Caco-2 (cell line): ENCODE results near the gene CD276. TPM values are rescaled to one million over a fixed set of nuclear protein-coding genes. Genes with fewer than 3 reads are reported as not detected.
A peak's percentile ranks its signal among the peaks of the same experiment; 100 is the strongest.

Experiments
- BruUV-seq: library from RNA; stranded (reverse); fragments of 400-500 nt; replicated peaks from 2 replicates; lab custom pipeline; 2021; lab: Mats Ljungman, UMichigan
- CTCF ChIA-PET: fragments of 300-600 bp; sonication (Branson Sonifier 250); formaldehyde crosslinking; loops from one replicate; lab custom pipeline; 2022; ENCODE audit warnings: antibody characterized with exemption; lab: Charles Lee
- POLR2A ChIA-PET: fragments of 300-600 bp; sonication (Branson Sonifier 250); formaldehyde crosslinking; loops from one replicate; lab custom pipeline; 2022; ENCODE audit warnings: antibody characterized with exemption; lab: Charles Lee
- DNase-seq, 2 experiments: peaks; one replicate each; pipeline versions ENCODE4 v3.0.0 to v3.0.0-alpha.2; 2020 to 2022
- H3K27me3 ChIP-seq: replicated peaks from 2 replicates; pipeline ENCODE4 v1.6.0; 2011; ENCODE audit warnings: low read length; ENCODE audit not compliant: control insufficient read depth, insufficient read depth
- H3K36me3 ChIP-seq: 2 replicates; pipeline ENCODE4 v1.5.1; 2011; ENCODE audit warnings: low read length; ENCODE audit not compliant: control insufficient read depth, insufficient read depth
- H3K4me1 ChIP-seq: fragments of 250-450 bp; sonication (Bioruptor Pico); 2 replicates; pipeline ENCODE4 v1.5.1; 2020; ENCODE audit warnings: mild to moderate bottlenecking
- H3K4me3 ChIP-seq: 2 replicates; pipeline ENCODE4 v1.5.1; 2011; ENCODE audit warnings: low read depth, mild to moderate bottlenecking, control low read depth, low read length
- H3K9me3 ChIP-seq: fragments of 250-450 bp; sonication (Bioruptor Pico); 2 replicates; pipeline ENCODE4 v1.5.1; 2020; ENCODE audit warnings: mild to moderate bottlenecking, moderate library complexity
- H3K27ac Mint-ChIP-seq: one replicate; pipeline ENCODE4 v1.8.0; 2022; ENCODE audit warnings: mixed read lengths; ENCODE audit not compliant: unreplicated experiment
- H3K27me3 Mint-ChIP-seq: one replicate; pipeline ENCODE4 v1.8.0; 2022; ENCODE audit warnings: mixed read lengths; ENCODE audit not compliant: insufficient read depth, unreplicated experiment
- H3K36me3 Mint-ChIP-seq: one replicate; pipeline ENCODE4 v1.8.0; 2022; ENCODE audit warnings: mild to moderate bottlenecking, mixed read lengths; ENCODE audit not compliant: insufficient read depth, unreplicated experiment
- H3K4me1 Mint-ChIP-seq: one replicate; pipeline ENCODE4 v1.8.0; 2022; ENCODE audit warnings: low read depth, mixed read lengths; ENCODE audit not compliant: unreplicated experiment
- H3K4me3 Mint-ChIP-seq: one replicate; pipeline ENCODE4 v1.8.0; 2022; ENCODE audit warnings: mild to moderate bottlenecking, moderate library complexity, mixed read lengths; ENCODE audit not compliant: unreplicated experiment
- H3K9me3 Mint-ChIP-seq: one replicate; pipeline ENCODE4 v1.8.0; 2022; ENCODE audit warnings: mixed read lengths; ENCODE audit not compliant: unreplicated experiment
- intact Hi-C: fragments of 100-400 bp; cut with micrococcal nuclease; formaldehyde crosslinking; loops from one replicate; pipeline ENCODE4 v1.10.0; 2022; ENCODE audit not compliant: unreplicated experiment
- total RNA-seq: library from RNA; stranded (reverse); gene quantifications from 2 replicates; pipeline ENCODE4 v1.2.3, GENCODE V29; 2022
- TF ChIP-seq, protein P1 (sequence below), 2 experiments: fragments of 200-600 bp in 1 of 2; IDR thresholded peaks; 1 replicate in 1 of 2; 2 replicates in 1 of 2; pipeline versions ENCODE4 v1.5.1 to v1.8.0; 2011 to 2022; ENCODE audit warnings: antibody characterized with exemption in 1 of 2, control low read depth in 1 of 2, inconsistent platforms in 1 of 2, low read depth in 1 of 2, low read length in 1 of 2, mild to moderate bottlenecking in 1 of 2, moderate library complexity in 1 of 2; ENCODE audit not compliant: insufficient read depth in 1 of 2, severe bottlenecking in 1 of 2, unreplicated experiment in 1 of 2

CD276 gene
- total RNA-seq, 1 experiment from 2014 or later = 74.2 TPM

DNA sequence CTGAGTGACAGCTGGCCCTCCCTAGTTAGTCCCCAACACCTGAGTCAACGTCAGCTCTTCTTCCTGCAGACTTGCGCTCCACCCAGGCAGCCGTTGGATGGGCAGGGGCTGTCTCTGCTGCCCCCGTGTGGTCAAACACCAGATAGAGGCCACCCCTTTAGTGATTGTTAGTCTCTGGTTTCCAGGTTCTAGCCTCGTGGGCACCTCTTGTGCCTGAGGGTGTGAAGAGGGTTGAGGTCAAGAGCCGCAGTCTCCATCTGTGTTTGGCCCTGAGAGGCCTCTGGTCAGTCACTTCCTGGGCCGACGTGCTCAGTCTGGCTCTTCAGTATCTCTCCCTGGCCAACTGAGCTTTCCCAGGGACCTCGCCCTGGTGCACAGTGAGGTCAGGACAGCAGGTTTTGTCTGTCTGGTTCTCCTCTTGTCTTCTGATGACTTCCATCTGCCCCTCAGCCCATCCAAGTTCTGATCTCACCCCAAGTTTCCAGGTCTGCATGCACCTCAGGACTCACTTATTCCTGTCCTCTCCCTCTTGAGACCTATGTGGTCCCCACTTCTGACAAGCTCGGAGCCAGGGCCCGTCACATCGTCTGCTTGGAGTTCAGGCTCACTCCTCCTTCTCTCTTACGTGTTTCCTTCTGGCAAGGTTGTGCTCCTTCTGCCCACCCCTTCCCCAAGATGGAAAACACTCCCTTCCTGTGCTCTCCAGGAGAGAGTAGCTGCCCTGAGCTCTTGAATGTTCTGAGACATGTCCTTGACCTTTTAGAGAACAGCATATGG is 20.9 kb downstream of the CD276 start:
- Histone ChIP-seq H3K4me1 (no peaks in the 10 kb centered on the region), H3K9me3 (no peaks in the 10 kb centered on the region), H3K4me3 (no peak overlapping the region), H3K27me3 (no peaks in the 10 kb centered on the region), H3K36me3 (no peaks in the 10 kb centered on the region; the same call in none of the 2 replicates)
- ChIA-PET CTCF (interaction anchor here (0.6 to 2.4 kb wide), 24 partner anchors 9 to 1310 kb away, joined by 3 to 20 read pairs (median 4); partner anchors contain the start of genes INSYN1 and NPTN), POLR2A (no interaction called here)
- intact Hi-C loops = loop anchor here (1.0 to 2.0 kb wide), 2 partner anchors 28 to 398 kb away; no protein-coding TSS in a partner anchor
- no TSS peak for BruUV-seq
- no peak overlapping the region for H3K4me3 Mint-ChIP-seq
- no peak overlapping the region for H3K27ac Mint-ChIP-seq
- TF ChIP-seq, protein P1, sequence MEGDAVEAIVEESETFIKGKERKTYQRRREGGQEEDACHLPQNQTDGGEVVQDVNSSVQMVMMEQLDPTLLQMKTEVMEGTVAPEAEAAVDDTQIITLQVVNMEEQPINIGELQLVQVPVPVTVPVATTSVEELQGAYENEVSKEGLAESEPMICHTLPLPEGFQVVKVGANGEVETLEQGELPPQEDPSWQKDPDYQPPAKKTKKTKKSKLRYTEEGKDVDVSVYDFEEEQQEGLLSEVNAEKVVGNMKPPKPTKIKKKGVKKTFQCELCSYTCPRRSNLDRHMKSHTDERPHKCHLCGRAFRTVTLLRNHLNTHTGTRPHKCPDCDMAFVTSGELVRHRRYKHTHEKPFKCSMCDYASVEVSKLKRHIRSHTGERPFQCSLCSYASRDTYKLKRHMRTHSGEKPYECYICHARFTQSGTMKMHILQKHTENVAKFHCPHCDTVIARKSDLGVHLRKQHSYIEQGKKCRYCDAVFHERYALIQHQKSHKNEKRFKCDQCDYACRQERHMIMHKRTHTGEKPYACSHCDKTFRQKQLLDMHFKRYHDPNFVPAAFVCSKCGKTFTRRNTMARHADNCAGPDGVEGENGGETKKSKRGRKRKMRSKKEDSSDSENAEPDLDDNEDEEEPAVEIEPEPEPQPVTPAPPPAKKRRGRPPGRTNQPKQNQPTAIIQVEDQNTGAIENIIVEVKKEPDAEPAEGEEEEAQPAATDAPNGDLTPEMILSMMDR (IDR thresholded peaks at IDR 0.05; ENCODE audit: insufficient read depth in 1 of 2, low read depth in 1 of 2, low read length in 1 of 2, severe bottlenecking in 1 of 2, unreplicated experiment in 1 of 2) = peak; percentile 76 to 88
- H3K36me3 Mint-ChIP-seq = peaks cover 27% of the 10 kb centered on the region
- H3K9me3 Mint-ChIP-seq = no peaks in the 10 kb centered on the region
- H3K4me1 Mint-ChIP-seq = no peaks in the 10 kb centered on the region
- DNase-seq = peak; percentile 74 to 75
- no peaks in the 10 kb centered on the region for H3K27me3 Mint-ChIP-seq

DNA sequence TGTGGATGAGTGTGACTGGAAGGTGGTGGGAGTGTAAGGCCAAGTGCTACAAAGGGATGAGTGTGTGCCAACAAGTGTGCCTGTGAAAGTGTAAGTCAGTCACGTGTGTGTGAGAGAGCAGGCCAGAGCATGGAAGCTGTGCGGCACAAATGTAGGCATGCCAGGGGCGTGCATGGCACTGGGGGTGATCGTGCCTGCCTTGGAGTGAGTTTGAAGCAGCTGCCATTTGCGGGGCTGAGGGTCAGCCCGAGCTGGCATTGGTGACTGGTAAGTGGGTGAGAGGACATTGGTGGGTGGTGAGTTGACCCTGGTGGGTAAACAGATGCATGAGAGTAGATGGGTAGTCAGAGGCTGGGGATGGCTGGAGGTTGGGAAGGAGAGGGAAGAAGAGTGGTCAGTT is 24.5 kb downstream of the CD276 start:
- intact Hi-C loops = no loop called here
- Mint-ChIP-seq H3K36me3 (peaks cover 27% of the 10 kb centered on the region), H3K27ac (no peak overlapping the region), H3K27me3 (no peaks in the 10 kb centered on the region), H3K9me3 (no peaks in the 10 kb centered on the region), H3K4me1 (no peaks in the 10 kb centered on the region), H3K4me3 (no peak overlapping the region)
- H3K4me1 ChIP-seq = no peaks in the 10 kb centered on the region
- DNase-seq = no peak
- ChIA-PET CTCF (no interaction called here), POLR2A (no interaction called here)
- H3K27me3 ChIP-seq = no peaks in the 10 kb centered on the region
- no TSS peak for BruUV-seq
- no peak overlapping the region for H3K4me3 ChIP-seq
- H3K36me3 ChIP-seq = no peaks in the 10 kb centered on the region; the same call in none of the 2 replicates
- no peaks in the 10 kb centered on the region for H3K9me3 ChIP-seq
- TF ChIP-seq, protein P1 (IDR thresholded peaks at IDR 0.05; ENCODE audit: insufficient read depth in 1 of 2, low read depth in 1 of 2, low read length in 1 of 2, severe bottlenecking in 1 of 2, unreplicated experiment in 1 of 2) = no peak

DNA sequence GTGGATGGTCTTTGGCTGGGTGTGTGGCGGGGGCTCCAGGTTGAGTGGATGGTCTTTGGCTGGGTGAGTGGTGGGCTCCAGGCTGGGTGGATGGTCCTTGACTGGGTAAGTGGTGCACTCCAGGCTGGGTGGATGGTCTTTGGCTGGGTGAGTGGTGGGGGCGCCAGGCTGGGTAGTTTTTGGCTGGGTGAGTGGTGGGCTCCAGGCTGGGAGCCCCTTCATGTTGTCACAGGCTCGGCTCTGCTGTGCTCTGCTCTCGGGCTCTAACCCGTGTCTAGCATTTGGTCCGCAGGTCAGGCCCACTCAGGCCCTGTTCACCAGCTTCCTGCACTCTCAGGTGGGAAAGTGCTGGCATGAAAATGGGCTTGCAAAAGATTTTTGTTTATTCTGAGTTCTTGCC is 25.1 kb downstream of the CD276 start:
- Histone ChIP-seq H3K27me3 (no peaks in the 10 kb centered on the region), H3K4me1 (no peaks in the 10 kb centered on the region), H3K36me3 (no peaks in the 10 kb centered on the region; the same call in none of the 2 replicates), H3K4me3 (no peak overlapping the region), H3K9me3 (no peaks in the 10 kb centered on the region)
- intact Hi-C loops = no loop called here
- H3K27ac Mint-ChIP-seq = no peak overlapping the region
- POLR2A ChIA-PET = no interaction called here
- no peaks in the 10 kb centered on the region for H3K4me1 Mint-ChIP-seq
- CTCF ChIA-PET = no interaction called here
- peaks cover 27% of the 10 kb centered on the region for H3K36me3 Mint-ChIP-seq
- H3K4me3 Mint-ChIP-seq = no peak overlapping the region
- BruUV-seq = no TSS peak
- H3K27me3 Mint-ChIP-seq = no peaks in the 10 kb centered on the region
- H3K9me3 Mint-ChIP-seq = no peaks in the 10 kb centered on the region
- no peak for DNase-seq
- TF ChIP-seq, protein P1 (IDR thresholded peaks at IDR 0.05; ENCODE audit: insufficient read depth in 1 of 2, low read depth in 1 of 2, low read length in 1 of 2, severe bottlenecking in 1 of 2, unreplicated experiment in 1 of 2) = no peak
